T47D (cell line): ENCODE measurements around the gene AZGP1.
A peak's percentile ranks its signal among the peaks of the same experiment; 100 is the strongest.

Source experiments
- DNase-seq, 2 experiments: peaks; one replicate each; pipeline versions ENCODE4 v3.0.0 to v3.0.0-alpha.2; 2011 to 2012; ENCODE audit warnings: low read depth in 1 of 2, low spot score in 1 of 2
- JUND ChIP-seq: IDR thresholded peaks from 2 replicates; pipeline ENCODE4 v1.6.1; 2012; ENCODE audit warnings: low read depth
- in situ Hi-C: cut with HindIII; loops from 2 replicates; pipeline ENCODE4 v1.10.0; 2016; ENCODE audit warnings: low sequenced_read_pairs, low pct_unique_long_range_greater_than_20kb

The AZGP1 gene

GRCh38 chr7:99928994-99929729 lies 46.7 kb downstream of the AZGP1 start, which contains the start of gene GJC3:
Gene GJC3 (minus strand): TSS chr7:99929620. CDS start chr7:99929620, 0 bp downstream.
- in situ Hi-C loops: no loop called here
- TF ChIP-seq JUND: no peak
- DNase-seq: peak; percentile 35 to 82

GRCh38 chr7:99928188-99928587 lies 47.6 kb downstream of the AZGP1 start:
- in situ Hi-C loops: no loop called here
- no peak for TF ChIP-seq JUND
- DNase-seq: no peak

- in situ Hi-C loops: no loop called here
- no peak for DNase-seq
These were observed 48.3 kb downstream of the AZGP1 start for GRCh38 chr7:99927536-99927935.

GRCh38 chr7:99926321-99926720 lies 49.5 kb downstream of the AZGP1 start:
- no peak for DNase-seq
- in situ Hi-C loops: no loop called here
- TF ChIP-seq JUND: no peak

More at GRCh38 chr7:99927536-99927935, 48.3 kb downstream of the AZGP1 start:
- TF ChIP-seq JUND: no peak

- in situ Hi-C loops: no loop called here
- no peak for DNase-seq
- no peak for TF ChIP-seq JUND
These were observed 52.6 kb downstream of the AZGP1 start for GRCh38 chr7:99923200-99923599.

- no peak for DNase-seq
- no peak for TF ChIP-seq JUND
- in situ Hi-C loops: no loop called here
These were observed 55.7 kb downstream of the AZGP1 start for GRCh38 chr7:99920149-99920548.

- TF ChIP-seq JUND: no peak
- DNase-seq: no peak
- in situ Hi-C loops: no loop called here
These were observed 56.1 kb downstream of the AZGP1 start for GRCh38 chr7:99919814-99920112.

GRCh38 chr7:99918959-99919813 lies 56.6 kb downstream of the AZGP1 start, which contains the start of gene TRIM4:
Gene TRIM4 (minus strand): TSS chr7:99919530. CDS start chr7:99919401, 129 bp downstream.
- no peak for TF ChIP-seq JUND
- in situ Hi-C loops: no loop called here
- peak; percentile 85 to 91 for DNase-seq
